Measurements from ENCODE around the gene PPIA. TPM values are rescaled to one million over a fixed set of nuclear protein-coding genes. Genes with fewer than 3 reads are reported as not detected.

The PPIA gene
- total RNA-seq, 1 experiment from 2014 or later, result 2,238 TPM

DNA sequence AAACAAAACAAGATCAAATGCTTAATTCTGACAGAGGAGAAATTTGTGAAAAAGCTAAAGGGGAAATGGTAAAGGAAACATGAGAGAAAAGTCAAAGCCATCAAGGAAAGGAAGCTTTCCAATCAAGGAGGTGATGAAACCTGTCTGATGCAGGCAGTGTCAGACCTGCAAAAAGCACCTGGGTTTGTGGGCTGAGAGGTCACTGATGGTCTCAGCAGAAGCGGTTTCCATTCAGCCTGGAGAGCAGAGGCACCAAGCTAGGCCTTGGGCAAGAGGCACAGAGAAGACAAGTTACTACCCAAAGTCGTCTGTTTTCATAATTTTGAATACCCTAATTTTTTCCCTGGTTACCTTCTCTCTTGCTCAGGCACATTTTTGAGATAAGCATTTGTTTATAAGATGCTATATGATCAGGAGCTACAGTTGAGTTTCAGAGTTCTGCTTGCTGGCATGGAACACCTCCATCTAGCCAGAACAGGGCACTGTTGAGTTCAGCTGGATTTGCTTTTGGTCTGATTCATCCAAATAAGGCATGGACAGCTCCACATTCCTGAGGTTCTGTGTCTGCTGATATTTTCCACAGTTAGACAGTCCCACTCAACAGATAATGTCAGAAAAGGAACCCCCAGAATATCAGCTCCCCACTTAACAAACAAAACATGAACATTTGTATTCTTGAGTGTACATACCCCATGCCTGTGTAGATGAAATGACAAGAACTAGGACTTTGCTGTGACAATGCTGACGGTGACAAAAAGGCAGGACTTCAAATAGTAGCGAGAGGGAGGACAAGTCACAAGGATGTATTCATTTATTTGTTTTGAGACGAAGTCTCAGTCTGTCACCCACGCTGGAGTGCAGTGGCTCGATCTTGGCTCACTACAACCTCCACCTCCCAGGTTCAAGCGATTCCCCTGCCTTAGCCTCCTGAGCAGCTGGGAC, 4.9 kb upstream of the PPIA start:
- Mint-ChIP-seq H3K9me3 (ENCODE audit: unreplicated experiment) (no peaks in the 10 kb centered on the region), H3K4me1 (ENCODE audit: insufficient read depth, unreplicated experiment) (no peaks in the 10 kb centered on the region), H3K27ac (ENCODE audit: low read depth, unreplicated experiment) (no peak overlapping the region), H3K27me3 (ENCODE audit: insufficient read depth, unreplicated experiment) (no peaks in the 10 kb centered on the region), H3K36me3 (ENCODE audit: insufficient read depth, unreplicated experiment) (peaks cover 15% of the 10 kb centered on the region), H3K4me3 (ENCODE audit: unreplicated experiment) (no peak overlapping the region)
- no peak for DNase-seq (ENCODE audit: unreplicated experiment)
- TF ChIP-seq, protein P1, sequence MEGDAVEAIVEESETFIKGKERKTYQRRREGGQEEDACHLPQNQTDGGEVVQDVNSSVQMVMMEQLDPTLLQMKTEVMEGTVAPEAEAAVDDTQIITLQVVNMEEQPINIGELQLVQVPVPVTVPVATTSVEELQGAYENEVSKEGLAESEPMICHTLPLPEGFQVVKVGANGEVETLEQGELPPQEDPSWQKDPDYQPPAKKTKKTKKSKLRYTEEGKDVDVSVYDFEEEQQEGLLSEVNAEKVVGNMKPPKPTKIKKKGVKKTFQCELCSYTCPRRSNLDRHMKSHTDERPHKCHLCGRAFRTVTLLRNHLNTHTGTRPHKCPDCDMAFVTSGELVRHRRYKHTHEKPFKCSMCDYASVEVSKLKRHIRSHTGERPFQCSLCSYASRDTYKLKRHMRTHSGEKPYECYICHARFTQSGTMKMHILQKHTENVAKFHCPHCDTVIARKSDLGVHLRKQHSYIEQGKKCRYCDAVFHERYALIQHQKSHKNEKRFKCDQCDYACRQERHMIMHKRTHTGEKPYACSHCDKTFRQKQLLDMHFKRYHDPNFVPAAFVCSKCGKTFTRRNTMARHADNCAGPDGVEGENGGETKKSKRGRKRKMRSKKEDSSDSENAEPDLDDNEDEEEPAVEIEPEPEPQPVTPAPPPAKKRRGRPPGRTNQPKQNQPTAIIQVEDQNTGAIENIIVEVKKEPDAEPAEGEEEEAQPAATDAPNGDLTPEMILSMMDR (IDR thresholded peaks at IDR 0.05; ENCODE audit: unreplicated experiment), result no peak
- BruUV-seq (replicated peaks), result no TSS peak
- intact Hi-C loops (cut with micrococcal nuclease), result loop anchor here (10.0 kb wide), 2 partner anchors 47 to 97 kb away; partner anchors contain the start of gene ZMIZ2
- CTCF ChIA-PET, result interaction anchor here (0.7 kb wide), 1 partner anchor 187 kb away, joined by 4 read pairs; no protein-coding TSS in a partner anchor
- POLR2A ChIA-PET, result interaction anchor here (0.5 to 1.7 kb wide), 4 partner anchors 17 to 153 kb away, joined by 3 to 5 read pairs (median 4); no protein-coding TSS in a partner anchor

DNA sequence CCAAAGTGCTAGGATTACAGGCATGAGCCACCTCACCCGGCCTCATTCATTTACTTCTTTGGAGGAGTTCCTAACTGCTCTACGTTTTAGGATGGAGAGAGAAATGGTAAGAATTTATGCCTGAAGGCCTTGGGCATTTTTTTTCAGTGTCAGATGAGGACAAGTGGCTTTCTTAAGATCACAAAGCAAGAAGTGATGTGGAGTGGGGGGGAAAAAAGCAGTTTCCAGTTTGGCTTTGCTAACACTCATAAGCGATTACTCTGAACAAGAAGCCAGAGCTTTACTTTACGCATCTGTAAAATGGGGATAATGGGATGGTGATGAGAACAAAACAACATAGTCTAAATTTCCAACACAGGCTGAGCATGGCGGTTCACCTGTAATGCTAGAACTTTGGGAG, 2.6 kb upstream of the PPIA start:
- H3K4me3 Mint-ChIP-seq (ENCODE audit: unreplicated experiment), result no peak overlapping the region
- no peaks in the 10 kb centered on the region for H3K4me1 Mint-ChIP-seq (ENCODE audit: insufficient read depth, unreplicated experiment)
- no peaks in the 10 kb centered on the region for H3K27me3 Mint-ChIP-seq (ENCODE audit: insufficient read depth, unreplicated experiment)
- H3K27ac Mint-ChIP-seq (ENCODE audit: low read depth, unreplicated experiment), result no peak overlapping the region
- no peak for DNase-seq (ENCODE audit: unreplicated experiment)
- intact Hi-C loops (cut with micrococcal nuclease), result loop anchor here (10.0 kb wide), 2 partner anchors 49 to 99 kb away; partner anchors contain the start of gene ZMIZ2
- no TSS peak for BruUV-seq (replicated peaks)
- TF ChIP-seq, protein P1 (IDR thresholded peaks at IDR 0.05; ENCODE audit: unreplicated experiment), result no peak
- POLR2A ChIA-PET, result interaction anchor here (0.6 to 3.7 kb wide), 9 partner anchors 17 to 341 kb away, joined by 3 to 16 read pairs (median 3); partner anchors contain the start of genes DDX56 and OGDH
- H3K36me3 Mint-ChIP-seq (ENCODE audit: insufficient read depth, unreplicated experiment), result peaks cover 37% of the 10 kb centered on the region
- CTCF ChIA-PET, result interaction anchor here (0.6 kb wide), 2 partner anchors 46 to 49 kb away, joined by 3 to 4 read pairs; no protein-coding TSS in a partner anchor
- H3K9me3 Mint-ChIP-seq (ENCODE audit: unreplicated experiment), result no peaks in the 10 kb centered on the region

DNA sequence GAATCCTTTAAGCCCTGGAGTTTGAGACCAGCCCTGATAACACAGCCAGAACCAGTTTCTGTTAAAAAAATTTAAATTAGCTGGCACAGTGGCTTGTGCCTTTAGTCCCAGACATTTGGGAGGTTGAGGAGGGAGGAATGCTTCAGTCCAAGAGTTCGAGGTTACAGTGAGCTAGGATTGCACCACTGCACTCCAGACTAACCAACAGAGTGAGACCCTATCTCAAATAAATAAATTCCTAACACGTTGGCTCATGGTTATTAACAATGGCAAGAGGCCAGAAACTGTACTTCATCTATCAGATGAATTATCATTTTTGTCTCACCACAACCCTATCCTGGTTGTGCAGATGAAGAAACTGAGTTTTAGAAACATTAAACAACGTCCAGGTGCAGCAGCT, 2.1 kb upstream of the PPIA start:
- H3K27ac Mint-ChIP-seq (ENCODE audit: low read depth, unreplicated experiment), result no peak overlapping the region
- no TSS peak for BruUV-seq (replicated peaks)
- no peak for DNase-seq (ENCODE audit: unreplicated experiment)
- H3K9me3 Mint-ChIP-seq (ENCODE audit: unreplicated experiment), result no peaks in the 10 kb centered on the region
- ChIA-PET CTCF (interaction anchor here (0.6 kb wide), 1 partner anchor 47 kb away, joined by 4 read pairs; no protein-coding TSS in a partner anchor), POLR2A (interaction anchor here (0.6 to 3.7 kb wide), 8 partner anchors 45 to 340 kb away, joined by 3 to 16 read pairs (median 4); partner anchors contain the start of genes DDX56, OGDH and ZMIZ2)
- intact Hi-C loops (cut with micrococcal nuclease), result loop anchor here (10.0 kb wide), 2 partner anchors 50 to 100 kb away; partner anchors contain the start of gene ZMIZ2
- no peaks in the 10 kb centered on the region for H3K27me3 Mint-ChIP-seq (ENCODE audit: insufficient read depth, unreplicated experiment)
- TF ChIP-seq, protein P1 (IDR thresholded peaks at IDR 0.05; ENCODE audit: unreplicated experiment), result no peak
- no peak overlapping the region for H3K4me3 Mint-ChIP-seq (ENCODE audit: unreplicated experiment)
- no peaks in the 10 kb centered on the region for H3K4me1 Mint-ChIP-seq (ENCODE audit: insufficient read depth, unreplicated experiment)
- peaks cover 41% of the 10 kb centered on the region for H3K36me3 Mint-ChIP-seq (ENCODE audit: insufficient read depth, unreplicated experiment)
